Keratinocyte (primary cell): ENCODE data around the gene ZNF646. TPM values are rescaled to one million over a fixed set of nuclear protein-coding genes. Genes with fewer than 3 reads are reported as not detected.

Source experiments
- DNase-seq: peaks from one replicate; pipeline ENCODE4 v3.0.0-alpha.2; 2011; ENCODE audit warnings: low read depth, missing footprints, low spot score
- FAIRE-seq: peaks from 2 replicates; lab custom pipeline; 2011; peaks lifted over from hg19 to GRCh38; lab: Jason Lieb, UNC
- H2AFZ ChIP-seq: 2 replicates; pipeline ENCODE4 v1.6.0; 2012; ENCODE audit warnings: low read length, control low read depth, inconsistent platforms; ENCODE audit not compliant: control insufficient read depth
- H3K27ac ChIP-seq: 2 replicates; pipeline ENCODE4 v1.5.1; 2011; ENCODE audit warnings: low read length; ENCODE audit not compliant: control insufficient read depth, insufficient read depth
- H3K27me3 ChIP-seq: 3 replicates; pipeline ENCODE4 v1.6.0; 2011; ENCODE audit warnings: low read length; ENCODE audit not compliant: control insufficient read depth, insufficient read depth; ENCODE audit errors: extremely low read depth
- H3K36me3 ChIP-seq, 2 experiments: 2 replicates in 1 of 2; 3 replicates in 1 of 2; pipeline ENCODE4 v1.5.1; 2011; ENCODE audit warnings: low read length in 2 of 2, mild to moderate bottlenecking in 1 of 2; ENCODE audit not compliant: control insufficient read depth in 2 of 2, insufficient read depth in 2 of 2; ENCODE audit errors: extremely low read depth in 1 of 2
- H3K4me1 ChIP-seq: 3 replicates; pipeline ENCODE4 v1.5.1; 2011; ENCODE audit warnings: low read length; ENCODE audit not compliant: control insufficient read depth, insufficient read depth; ENCODE audit errors: extremely low read depth
- H3K4me2 ChIP-seq: 3 replicates; pipeline ENCODE4 v1.6.0; 2011; ENCODE audit warnings: low read depth, low read length; ENCODE audit not compliant: control insufficient read depth, insufficient read depth; ENCODE audit errors: extremely low read depth
- H3K4me3 ChIP-seq, 3 experiments: fragments of 200-600 bp in 1 of 3; sonication (generic) in 1 of 3; 2 replicates in 2 of 3; 3 replicates in 1 of 3; pipeline ENCODE4 v1.5.1; 2011 to 2016; ENCODE audit warnings: low read length in 3 of 3, mild to moderate bottlenecking in 3 of 3, control low read depth in 2 of 3, inconsistent platforms in 1 of 3, low read depth in 1 of 3, mixed read lengths in 1 of 3, mixed run types in 1 of 3, moderate library complexity in 1 of 3; ENCODE audit not compliant: control insufficient read depth in 2 of 3, insufficient read depth in 2 of 3; ENCODE audit errors: extremely low read depth in 1 of 3
- H3K79me2 ChIP-seq: 2 replicates; pipeline ENCODE4 v1.6.0; 2012; ENCODE audit warnings: low read length; ENCODE audit not compliant: control insufficient read depth, insufficient read depth
- H3K9ac ChIP-seq: 3 replicates; pipeline ENCODE4 v1.6.0; 2011; ENCODE audit warnings: low read length; ENCODE audit not compliant: control insufficient read depth, insufficient read depth; ENCODE audit errors: extremely low read depth
- H3K9me1 ChIP-seq: 3 replicates; pipeline ENCODE4 v1.6.0; 2011; ENCODE audit warnings: low read length; ENCODE audit not compliant: control insufficient read depth, insufficient read depth; ENCODE audit errors: extremely low read depth
- H3K9me3 ChIP-seq: 2 replicates; pipeline ENCODE4 v1.5.1; 2012; ENCODE audit warnings: low read depth, low read length; ENCODE audit not compliant: control insufficient read depth
- H4K20me1 ChIP-seq: 3 replicates; pipeline ENCODE4 v1.6.0; 2011; ENCODE audit warnings: low read length; ENCODE audit not compliant: control insufficient read depth, insufficient read depth; ENCODE audit errors: extremely low read depth
- EZH2 ChIP-seq: IDR thresholded peaks from one replicate; pipeline ENCODE4 v1.6.1; 2012; ENCODE audit warnings: inconsistent platforms, mild to moderate bottlenecking, low read length, moderate library complexity
- dilution Hi-C: fragments of 300-500 bp; cut with MboI; formaldehyde crosslinking; loops from one replicate; pipeline ENCODE4 v1.7.0; 2020; ENCODE audit warnings: low sequenced_read_pairs; ENCODE audit not compliant: extremely low pct_ligation_motif_present
- polyA plus RNA-seq, 5 experiments: library from polyadenylated mRNA; depleted of rRNA in 3 of 5; stranded (reverse) in 3 of 5; stranded (forward) in 1 of 5; unstranded in 1 of 5; fragments of >200 nt; gene quantifications; 1 replicate in 1 of 5; 2 replicates in 3 of 5; 3 replicates in 1 of 5; pipeline versions ENCODE4 v1.2.1 to v1.2.3, GENCODE V29; 2011 to 2012; ENCODE audit warnings: missing spikeins in 2 of 5, low read depth in 1 of 5, low replicate concordance in 1 of 5
- TF ChIP-seq, protein P1 (sequence below), 3 experiments: IDR thresholded peaks in 1 of 3; conservative IDR thresholded peaks in 1 of 3; optimal IDR thresholded peaks in 1 of 3; 2 replicates in 2 of 3; 3 replicates in 1 of 3; pipeline versions ENCODE3 to v1.5.1; 2011; ENCODE audit warnings: low read length in 3 of 3, mild to moderate bottlenecking in 3 of 3, moderate library complexity in 2 of 3, control low read depth in 1 of 3, inconsistent platforms in 1 of 3; ENCODE audit not compliant: insufficient read depth in 2 of 3; ENCODE audit errors: extremely low read depth in 1 of 3

The ZNF646 gene
- polyA plus RNA-seq, 1 donor (not counting 4 experiments of a cell fraction or from before 2014, with no cell fraction given) = 2.5 TPM

DNA sequence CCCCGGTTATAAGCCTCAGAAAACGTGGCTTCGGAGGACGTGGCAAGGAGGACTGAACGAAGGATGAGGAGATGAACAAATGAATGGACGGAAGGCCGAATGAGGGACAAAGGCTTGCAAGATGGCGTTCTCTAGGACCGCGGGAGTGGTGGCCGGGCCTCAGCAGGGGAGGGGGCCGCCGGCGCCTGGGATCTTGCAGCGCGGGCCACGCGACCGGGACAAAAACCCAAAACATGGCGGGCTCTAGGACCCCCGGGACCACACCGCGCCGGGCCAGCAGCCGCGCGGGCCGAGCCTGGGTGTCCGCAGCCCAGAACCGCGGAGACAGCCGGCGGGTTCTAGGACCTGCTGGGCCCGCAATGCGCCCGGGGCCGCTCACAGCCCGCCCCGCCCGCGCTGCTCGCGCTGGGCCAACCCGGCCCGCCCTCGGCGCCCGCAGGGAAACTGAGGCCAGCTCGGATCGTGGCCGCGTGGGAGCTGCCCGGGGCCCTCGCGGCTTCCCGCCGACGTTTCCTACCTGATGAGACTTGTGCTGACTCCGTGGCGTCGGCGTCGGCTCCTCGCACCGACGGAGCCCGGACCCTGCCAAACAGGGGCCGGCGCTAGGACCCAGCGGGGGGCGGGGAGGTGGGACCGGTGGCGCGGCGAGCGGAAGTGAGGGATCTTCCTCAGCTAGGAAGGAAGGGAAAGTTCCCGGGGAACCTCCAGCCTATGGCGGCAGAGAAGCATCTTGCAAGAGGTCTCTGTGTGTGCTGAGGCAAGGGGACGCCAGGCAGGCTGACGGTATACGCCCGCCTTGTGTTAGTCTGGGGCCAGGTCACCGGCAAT is 866 bp upstream of the ZNF646 start:
- FAIRE-seq = no peak
- peaks cover 9 to 12% of the 10 kb centered on the region in 2 experiments for H3K36me3 ChIP-seq

DNA sequence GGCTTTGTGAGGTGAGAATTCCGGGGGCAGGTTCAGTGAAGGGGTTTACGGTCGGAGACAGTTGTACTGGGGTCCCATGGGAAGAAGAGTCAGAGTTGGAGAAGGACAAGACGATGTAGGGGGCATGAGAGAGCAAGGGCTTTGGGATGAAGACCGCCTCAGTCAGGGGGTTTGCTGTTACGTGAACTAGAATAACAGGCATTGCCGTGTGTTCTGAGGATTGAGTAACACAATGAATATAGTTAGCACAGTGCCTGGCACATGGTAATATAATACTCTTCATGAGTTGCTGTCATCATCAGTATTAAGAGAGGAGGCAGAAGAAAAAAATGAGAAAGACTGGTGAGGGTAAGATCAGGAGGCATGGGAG is 577 bp downstream of the ZNF646 start:
- Histone ChIP-seq H3K9ac (peak overlapping the region; percentile 92), H3K4me2 (peak overlapping the region; percentile 76), H4K20me1 (no peaks in the 10 kb centered on the region), H3K36me3 (peaks cover 16 to 17% of the 10 kb centered on the region in 2 experiments), H3K9me1 (no peaks in the 10 kb centered on the region), H2AFZ (peak overlapping the region; percentile 76), H3K27ac (peak overlapping the region; percentile 84), H3K27me3 (no peaks in the 10 kb centered on the region), H3K9me3 (no peaks in the 10 kb centered on the region), H3K4me1 (peaks cover 11% of the 10 kb centered on the region), H3K4me3 (peak overlapping the region; percentile 82 to 94 (median 91)), H3K79me2 (peaks cover 75% of the 10 kb centered on the region)
- FAIRE-seq = no peak
- DNase-seq = no peak
- dilution Hi-C loops = no loop called here
- TF ChIP-seq, protein P1, sequence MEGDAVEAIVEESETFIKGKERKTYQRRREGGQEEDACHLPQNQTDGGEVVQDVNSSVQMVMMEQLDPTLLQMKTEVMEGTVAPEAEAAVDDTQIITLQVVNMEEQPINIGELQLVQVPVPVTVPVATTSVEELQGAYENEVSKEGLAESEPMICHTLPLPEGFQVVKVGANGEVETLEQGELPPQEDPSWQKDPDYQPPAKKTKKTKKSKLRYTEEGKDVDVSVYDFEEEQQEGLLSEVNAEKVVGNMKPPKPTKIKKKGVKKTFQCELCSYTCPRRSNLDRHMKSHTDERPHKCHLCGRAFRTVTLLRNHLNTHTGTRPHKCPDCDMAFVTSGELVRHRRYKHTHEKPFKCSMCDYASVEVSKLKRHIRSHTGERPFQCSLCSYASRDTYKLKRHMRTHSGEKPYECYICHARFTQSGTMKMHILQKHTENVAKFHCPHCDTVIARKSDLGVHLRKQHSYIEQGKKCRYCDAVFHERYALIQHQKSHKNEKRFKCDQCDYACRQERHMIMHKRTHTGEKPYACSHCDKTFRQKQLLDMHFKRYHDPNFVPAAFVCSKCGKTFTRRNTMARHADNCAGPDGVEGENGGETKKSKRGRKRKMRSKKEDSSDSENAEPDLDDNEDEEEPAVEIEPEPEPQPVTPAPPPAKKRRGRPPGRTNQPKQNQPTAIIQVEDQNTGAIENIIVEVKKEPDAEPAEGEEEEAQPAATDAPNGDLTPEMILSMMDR (optimal IDR thresholded peaks at IDR 0.05 in 1 of 3, IDR thresholded peaks at IDR 0.05 in 1 of 3, conservative IDR thresholded peaks at IDR 0.05 in 1 of 3; ENCODE audit: extremely low read depth in 1 of 3, insufficient read depth in 2 of 3, low read length in 3 of 3) = no peak
- TF ChIP-seq EZH2 = no peak

More for the DNA sequence above, 866 bp upstream of the ZNF646 start:
- H3K4me1 ChIP-seq = peaks cover 11% of the 10 kb centered on the region
- TF ChIP-seq, protein P1 (optimal IDR thresholded peaks at IDR 0.05 in 1 of 3, IDR thresholded peaks at IDR 0.05 in 1 of 3, conservative IDR thresholded peaks at IDR 0.05 in 1 of 3; ENCODE audit: extremely low read depth in 1 of 3, insufficient read depth in 2 of 3, low read length in 3 of 3) = no peak
- no peak for TF ChIP-seq EZH2
- no peaks in the 10 kb centered on the region for H4K20me1 ChIP-seq
- dilution Hi-C loops = no loop called here
- peak overlapping the region; percentile 82 to 94 (median 91) for H3K4me3 ChIP-seq
- peak overlapping the region; percentile 92 for H3K9ac ChIP-seq
- no peaks in the 10 kb centered on the region for H3K9me3 ChIP-seq
- H3K27me3 ChIP-seq = no peaks in the 10 kb centered on the region
- H3K9me1 ChIP-seq = no peaks in the 10 kb centered on the region
- DNase-seq = no peak
- peak overlapping the region; percentile 84 for H3K27ac ChIP-seq
- H3K79me2 ChIP-seq = peaks cover 74% of the 10 kb centered on the region
- peak overlapping the region; percentile 81 for H3K4me2 ChIP-seq
- peak overlapping the region; percentile 78 for H2AFZ ChIP-seq
